Measurements from ENCODE around the gene CAMTA1.

Gene CAMTA1

DNA sequence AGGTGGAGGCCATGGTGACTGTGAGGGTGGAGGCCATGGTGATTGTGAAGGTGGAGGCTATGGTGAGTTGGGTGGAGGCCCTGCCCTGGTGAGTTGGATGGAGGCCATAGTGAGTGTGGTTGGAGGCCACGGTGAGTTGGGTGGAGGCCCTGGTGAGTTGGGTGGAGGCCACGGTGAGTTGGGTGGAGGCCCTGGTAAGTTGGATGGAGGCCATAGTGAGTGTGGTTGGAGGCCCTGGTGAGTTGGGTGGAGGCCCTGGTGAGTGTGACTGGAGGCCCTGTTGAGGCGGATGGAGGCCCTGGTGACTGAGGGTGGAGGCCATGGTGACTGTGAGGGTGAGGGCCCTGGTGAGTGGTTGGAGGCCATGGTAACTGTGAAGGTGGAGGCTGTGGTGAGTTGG is 860.9 kb downstream of the CAMTA1 start:
- Histone ChIP-seq H3K4me1 (ENCODE audit: low read length) (no peaks in the 10 kb centered on the region), H3K27me3 (replicated peaks; ENCODE audit: insufficient read depth, low read length) (peaks cover 74% of the 10 kb centered on the region), H3K27ac (ENCODE audit: low read length) (no peak overlapping the region), H3K36me3 (replicated peaks; ENCODE audit: insufficient read depth, low read length) (no peaks in the 10 kb centered on the region), H3K9ac (ENCODE audit: low read length) (no peak overlapping the region), H3K4me2 (ENCODE audit: low read depth, low read length) (no peak overlapping the region), H4K20me1 (ENCODE audit: insufficient read depth, low read length) (no peaks in the 10 kb centered on the region), H3K9me2 (replicated peaks; ENCODE audit: insufficient read depth, low read length) (no peaks in the 10 kb centered on the region), H3K4me3 (ENCODE audit: low read length) (no peak overlapping the region), H3K9me3 (replicated peaks; ENCODE audit: insufficient read depth, low read length) (no peaks in the 10 kb centered on the region), H3F3A (ENCODE audit: insufficient read depth, low read length) (no peaks in the 10 kb centered on the region), H3K79me2 (ENCODE audit: low read length) (no peaks in the 10 kb centered on the region), H2AFZ (ENCODE audit: low read length) (no peak overlapping the region)
- TF ChIP-seq EZH2 (optimal IDR thresholded peaks at IDR 0.05; ENCODE audit: low read depth, low read length) (no peak), EZH2phosphoT487 (IDR thresholded peaks at IDR 0.05; ENCODE audit: low read length) (no peak), CTCF (IDR thresholded peaks at IDR 0.05; ENCODE audit: low read length) (no peak)
- DNase-seq = no peak

GRCh38 chr1:7646981-7647901 is 862.0 kb downstream of the CAMTA1 start:
- no peak overlapping the region for H3K9ac ChIP-seq (ENCODE audit: low read length)
- TF ChIP-seq EZH2phosphoT487 (IDR thresholded peaks at IDR 0.05; ENCODE audit: low read length) (no peak), CTCF (IDR thresholded peaks at IDR 0.05; ENCODE audit: low read length) (peak; percentile 88)
- no peak overlapping the region for H3K4me2 ChIP-seq (ENCODE audit: low read depth, low read length)
- no peak overlapping the region for H3K27ac ChIP-seq (ENCODE audit: low read length)
- H3K4me1 ChIP-seq (ENCODE audit: low read length) = no peaks in the 10 kb centered on the region
- H3K9me3 ChIP-seq (replicated peaks; ENCODE audit: insufficient read depth, low read length) = no peaks in the 10 kb centered on the region
- H3K79me2 ChIP-seq (ENCODE audit: low read length) = no peaks in the 10 kb centered on the region
- no peak overlapping the region for H2AFZ ChIP-seq (ENCODE audit: low read length)
- no peaks in the 10 kb centered on the region for H3K36me3 ChIP-seq (replicated peaks; ENCODE audit: insufficient read depth, low read length)
- no peaks in the 10 kb centered on the region for H4K20me1 ChIP-seq (ENCODE audit: insufficient read depth, low read length)
- DNase-seq = peak; percentile 46
- H3K4me3 ChIP-seq (ENCODE audit: low read length) = no peak overlapping the region
- H3K27me3 ChIP-seq (replicated peaks; ENCODE audit: insufficient read depth, low read length) = peaks cover 74% of the 10 kb centered on the region
- H3K9me2 ChIP-seq (replicated peaks; ENCODE audit: insufficient read depth, low read length) = no peaks in the 10 kb centered on the region
- no peaks in the 10 kb centered on the region for H3F3A ChIP-seq (ENCODE audit: insufficient read depth, low read length)

DNA sequence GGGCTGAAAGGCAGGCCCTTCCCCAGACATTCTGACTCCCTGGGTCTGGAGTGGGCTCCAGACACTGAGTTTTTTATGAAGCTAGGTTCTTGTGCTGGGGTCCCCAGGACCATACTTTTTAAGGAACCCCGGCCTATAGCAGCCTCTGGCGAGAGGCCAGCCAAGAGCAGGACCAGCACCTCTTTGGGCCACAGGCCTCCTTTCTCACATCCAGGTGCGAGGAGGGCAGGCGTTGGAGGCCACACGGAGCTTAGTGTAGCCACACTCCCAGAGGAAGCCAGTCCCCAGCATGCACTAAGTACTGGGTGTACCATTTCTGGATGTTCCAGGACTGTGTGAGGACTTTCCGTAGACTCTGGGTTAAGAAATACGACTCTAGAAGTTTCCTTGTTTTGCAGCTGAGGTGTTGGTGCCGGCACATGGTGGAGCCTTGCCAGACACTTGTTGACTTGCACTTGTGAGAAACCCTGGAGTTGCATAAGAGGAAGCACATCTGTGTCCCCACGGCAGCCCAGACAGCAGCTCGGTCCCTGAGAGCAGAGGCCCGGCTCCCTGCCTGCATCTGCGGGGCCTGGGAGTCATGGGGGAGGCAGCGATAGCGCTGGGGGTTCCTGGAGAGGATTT is 863.6 kb downstream of the CAMTA1 start:
- Histone ChIP-seq H3K27me3 (replicated peaks; ENCODE audit: insufficient read depth, low read length) (peaks cover 70% of the 10 kb centered on the region), H3K9me3 (replicated peaks; ENCODE audit: insufficient read depth, low read length) (no peaks in the 10 kb centered on the region), H3K79me2 (ENCODE audit: low read length) (no peaks in the 10 kb centered on the region), H3K4me2 (ENCODE audit: low read depth, low read length) (no peak overlapping the region), H3K9me2 (replicated peaks; ENCODE audit: insufficient read depth, low read length) (no peaks in the 10 kb centered on the region), H3K4me1 (ENCODE audit: low read length) (no peaks in the 10 kb centered on the region), H4K20me1 (ENCODE audit: insufficient read depth, low read length) (no peaks in the 10 kb centered on the region), H3K4me3 (ENCODE audit: low read length) (no peak overlapping the region), H3F3A (ENCODE audit: insufficient read depth, low read length) (no peaks in the 10 kb centered on the region), H3K36me3 (replicated peaks; ENCODE audit: insufficient read depth, low read length) (no peaks in the 10 kb centered on the region), H3K27ac (ENCODE audit: low read length) (no peak overlapping the region), H3K9ac (ENCODE audit: low read length) (no peak overlapping the region), H2AFZ (ENCODE audit: low read length) (no peak overlapping the region)
- TF ChIP-seq EZH2phosphoT487 (IDR thresholded peaks at IDR 0.05; ENCODE audit: low read length) (no peak), EZH2 (optimal IDR thresholded peaks at IDR 0.05; ENCODE audit: low read depth, low read length) (no peak), CTCF (IDR thresholded peaks at IDR 0.05; ENCODE audit: low read length) (no peak)
- DNase-seq = no peak
